HEK293 (cell line): Measurements from ENCODE around the gene EVC2.

Experiments used
- CTCF ChIA-PET: fragments of 350-600 bp; formaldehyde crosslinking; extraction: SDS; loops from one replicate; lab custom pipeline; 2021; ENCODE audit warnings: antibody characterized with exemption; lab: Yijun Ruan, JAX
- POLR2A ChIA-PET: fragments of 300-600 bp; formaldehyde crosslinking; extraction: SDS; loops from one replicate; lab custom pipeline; 2020; ENCODE audit warnings: antibody characterized with exemption, inconsistent platforms; lab: Yijun Ruan, JAX
- H3K27ac ChIP-seq: fragments of 200-500 bp; sonication (Bioruptor generic); 2 replicates; pipeline ENCODE4 v1.5.1; 2014; ENCODE audit warnings: low read depth, low read length, control low read depth, inconsistent platforms; ENCODE audit errors: extremely low read depth
- H3K36me3 ChIP-seq, 2 experiments: fragments of 200-500 bp in 1 of 2; sonication (Bioruptor generic) in 1 of 2; 1 replicate in 1 of 2; 2 replicates in 1 of 2; pipeline ENCODE4 v1.5.1; 2014 to 2017; ENCODE audit warnings: inconsistent platforms in 2 of 2, low read length in 2 of 2; ENCODE audit not compliant: control insufficient read depth in 2 of 2, insufficient read depth in 1 of 2
- H3K4me1 ChIP-seq: fragments of 200-500 bp; sonication (Bioruptor generic); 2 replicates; pipeline ENCODE4 v1.5.1; 2014; ENCODE audit warnings: mild to moderate bottlenecking, low read length, inconsistent platforms; ENCODE audit not compliant: control insufficient read depth, insufficient read depth
- H3K4me3 ChIP-seq: 2 replicates; pipeline ENCODE4 v1.5.1; 2011; ENCODE audit warnings: low read depth, mild to moderate bottlenecking, control low read depth, low read length, moderate library complexity
- H3K9me3 ChIP-seq: fragments of 200-500 bp; sonication (Bioruptor generic); 2 replicates; pipeline ENCODE4 v1.5.1; 2014; ENCODE audit warnings: low read depth, low read length, inconsistent platforms; ENCODE audit not compliant: control insufficient read depth, insufficient read depth
- BCL6B ChIP-seq: fragments of 450-650 bp; formaldehyde crosslinking; IDR thresholded peaks from 2 replicates; pipeline ENCODE4 v1.5.1; 2017; ENCODE audit warnings: missing biosample characterization, missing genetic modification characterization
- CTCF ChIP-seq: fragments of 450-650 bp; formaldehyde crosslinking; IDR thresholded peaks from 2 replicates; pipeline ENCODE4 v1.5.1; 2016; ENCODE audit warnings: missing biosample characterization, missing genetic modification characterization
- FEZF1 ChIP-seq: fragments of 450-650 bp; formaldehyde crosslinking; IDR thresholded peaks from 2 replicates; pipeline ENCODE4 v1.5.1; 2016; ENCODE audit warnings: missing biosample characterization, missing genetic modification characterization
- GLI4 ChIP-seq: fragments of 450-650 bp; formaldehyde crosslinking; IDR thresholded peaks from 2 replicates; pipeline ENCODE4 v1.5.1; 2016; ENCODE audit warnings: missing biosample characterization, missing genetic modification characterization
- PRDM2 ChIP-seq: fragments of 450-650 bp; formaldehyde crosslinking; IDR thresholded peaks from 2 replicates; pipeline ENCODE4 v1.5.1; 2016; ENCODE audit warnings: missing biosample characterization, missing genetic modification characterization, borderline replicate concordance
- SCRT2 ChIP-seq: fragments of 450-650 bp; formaldehyde crosslinking; IDR thresholded peaks from 2 replicates; pipeline ENCODE4 v1.5.1; 2016; ENCODE audit warnings: missing biosample characterization, missing genetic modification characterization
- YY2 ChIP-seq: fragments of 450-650 bp; formaldehyde crosslinking; IDR thresholded peaks from 2 replicates; pipeline ENCODE4 v1.5.1; 2016; ENCODE audit warnings: missing biosample characterization, missing genetic modification characterization
- ZFP3 ChIP-seq: fragments of 450-650 bp; formaldehyde crosslinking; IDR thresholded peaks from 2 replicates; pipeline ENCODE4 v1.5.1; 2016; ENCODE audit warnings: low read depth, missing biosample characterization, missing genetic modification characterization
- ZNF146 ChIP-seq: fragments of 450-650 bp; formaldehyde crosslinking; IDR thresholded peaks from 2 replicates; pipeline ENCODE4 v1.5.1; 2016; ENCODE audit warnings: missing biosample characterization, missing genetic modification characterization
- ZNF174 ChIP-seq: fragments of 450-650 bp; formaldehyde crosslinking; IDR thresholded peaks from 2 replicates; pipeline ENCODE4 v1.5.0; 2017; ENCODE audit warnings: missing biosample characterization, mild to moderate bottlenecking, missing genetic modification characterization
- ZNF221 ChIP-seq: fragments of 450-650 bp; formaldehyde crosslinking; IDR thresholded peaks from 2 replicates; pipeline ENCODE4 v1.5.1; 2017; ENCODE audit warnings: missing biosample characterization, missing genetic modification characterization, borderline replicate concordance
- ZNF335 ChIP-seq: fragments of 450-650 bp; formaldehyde crosslinking; conservative IDR thresholded peaks from 2 replicates; pipeline ENCODE4 v1.5.1; 2016; ENCODE audit warnings: missing biosample characterization, missing genetic modification characterization
- ZNF350 ChIP-seq: fragments of 450-650 bp; formaldehyde crosslinking; IDR thresholded peaks from 2 replicates; pipeline ENCODE4 v1.5.0; 2017; ENCODE audit warnings: missing biosample characterization, mild to moderate bottlenecking, missing genetic modification characterization
- ZNF394 ChIP-seq: fragments of 450-650 bp; formaldehyde crosslinking; IDR thresholded peaks from 2 replicates; pipeline ENCODE4 v1.5.1; 2016; ENCODE audit warnings: missing biosample characterization, missing genetic modification characterization, mild to moderate bottlenecking, moderate library complexity, borderline replicate concordance
- ZNF514 ChIP-seq: fragments of 450-650 bp; formaldehyde crosslinking; IDR thresholded peaks from 2 replicates; pipeline ENCODE4 v1.5.1; 2016; ENCODE audit warnings: missing biosample characterization, missing genetic modification characterization
- ZNF558 ChIP-seq: fragments of 450-650 bp; formaldehyde crosslinking; IDR thresholded peaks from 2 replicates; pipeline ENCODE4 v1.5.1; 2016; ENCODE audit warnings: missing biosample characterization, missing genetic modification characterization
- ZNF670 ChIP-seq: fragments of 450-650 bp; formaldehyde crosslinking; IDR thresholded peaks from 2 replicates; pipeline ENCODE4 v1.5.1; 2016; ENCODE audit warnings: missing biosample characterization, missing genetic modification characterization, low read depth
- ZNF792 ChIP-seq: fragments of 450-650 bp; formaldehyde crosslinking; IDR thresholded peaks from 2 replicates; pipeline ENCODE4 v1.5.1; 2016; ENCODE audit warnings: missing biosample characterization, missing genetic modification characterization
- ZXDB ChIP-seq: fragments of 450-650 bp; formaldehyde crosslinking; IDR thresholded peaks from 2 replicates; pipeline ENCODE4 v1.5.1; 2016; ENCODE audit warnings: missing biosample characterization, missing genetic modification characterization

Gene EVC2

GRCh38 chr4:5718411-5718810, 10.1 kb upstream of the EVC2 start (continued):
- TF ChIP-seq PRDM2 (tag by site-specific recombination) (no peak), CTCF (tag by site-specific recombination) (no peak), ZFP3 (tag by site-specific recombination) (no peak), ZXDB (no peak), SCRT2 (tag by site-specific recombination) (no peak)

- no peak overlapping the region for H3K27ac ChIP-seq
- CTCF ChIA-PET: no interaction called here
- no peaks in the 10 kb centered on the region for H3K9me3 ChIP-seq
- POLR2A ChIA-PET: no interaction called here
- H3K4me1 ChIP-seq: no peaks in the 10 kb centered on the region
- no peak overlapping the region for H3K4me3 ChIP-seq
- H3K36me3 ChIP-seq: peaks cover 0 to 39% of the 10 kb centered on the region in 2 experiments; a peak in 2 of 3 replicates
- TF ChIP-seq ZNF558 (tag by site-specific recombination) (no peak), ZNF670 (tag by site-specific recombination) (no peak), YY2 (tag by site-specific recombination) (no peak), ZNF792 (tag by site-specific recombination) (no peak), FEZF1 (tag by site-specific recombination) (no peak), ZNF221 (tag by site-specific recombination) (no peak), GLI4 (tag by site-specific recombination) (no peak), ZNF350 (tag by site-specific recombination) (no peak), ZNF174 (tag by site-specific recombination) (no peak), ZNF146 (tag by site-specific recombination) (no peak)
- TF ChIP-seq, all 188 proteins: peak for 0
These were observed 9.2 kb upstream of the EVC2 start for GRCh38 chr4:5717449-5718158.

- ChIA-PET CTCF (no interaction called here), POLR2A (no interaction called here)
- Histone ChIP-seq H3K36me3 (peaks cover 0 to 32% of the 10 kb centered on the region in 2 experiments; a peak in 2 of 3 replicates), H3K4me1 (no peaks in the 10 kb centered on the region), H3K9me3 (no peaks in the 10 kb centered on the region), H3K27ac (no peak overlapping the region), H3K4me3 (no peak overlapping the region)
- no peak for TF ChIP-seq ZNF514 (tag by site-specific recombination)
- no peak for TF ChIP-seq ZNF335 (tag by site-specific recombination)
- no peak for TF ChIP-seq BCL6B (tag by site-specific recombination)
- TF ChIP-seq ZNF394 (tag by site-specific recombination): no peak
These were observed 8.0 kb upstream of the EVC2 start for GRCh38 chr4:5716391-5716790.
